K562 (cell line): ENCODE results near the gene TNF. TPM values are rescaled to one million over a fixed set of nuclear protein-coding genes. Genes with fewer than 3 reads are reported as not detected.

Experiments
- BACH1 ChIP-seq: fragments of 200-800 bp; sonication (Bioruptor generic); IDR thresholded peaks from 2 replicates; pipeline ENCODE4 v1.6.1; 2016; ENCODE audit warnings: missing genetic modification characterization, missing compliant biosample characterization
- CBFB ChIP-seq: sonication (generic); formaldehyde crosslinking; IDR thresholded peaks from 2 replicates; pipeline ENCODE4 v1.4.0; 2020; ENCODE audit warnings: mild to moderate bottlenecking, missing genetic modification reagents
- CEBPB ChIP-seq: fragments of 450-650 bp; IDR thresholded peaks from 2 replicates; pipeline ENCODE4 v1.6.1; 2016; ENCODE audit warnings: missing genetic modification characterization, missing compliant biosample characterization
- CHD1 ChIP-seq: fragments of 200-600 bp; sonication (generic); IDR thresholded peaks from one replicate; pipeline ENCODE4 v1.6.1; 2012; ENCODE audit warnings: mild to moderate bottlenecking, moderate library complexity, low read length, inconsistent platforms
- E2F6 ChIP-seq, 2 experiments: IDR thresholded peaks; 2 replicates each; pipeline ENCODE4 v1.6.1; 2011; ENCODE audit warnings: borderline replicate concordance in 1 of 2, control low read depth in 1 of 2, low read depth in 1 of 2, low read length in 1 of 2, mild to moderate bottlenecking in 1 of 2, mixed read lengths in 1 of 2, moderate library complexity in 1 of 2; ENCODE audit not compliant: insufficient read depth in 1 of 2, insufficient read length in 1 of 2, poor library complexity in 1 of 2, severe bottlenecking in 1 of 2; ENCODE audit errors: extremely low read depth in 1 of 2
- GABPA ChIP-seq: fragments of 200-800 bp; sonication (Bioruptor generic); conservative IDR thresholded peaks from 2 replicates; pipeline ENCODE4 v1.6.1; 2016; ENCODE audit warnings: low read depth, missing genetic modification characterization, missing compliant biosample characterization
- GATAD2A ChIP-seq: fragments of 450-650 bp; IDR thresholded peaks from 2 replicates; pipeline ENCODE4 v1.6.1; 2017
- RREB1 ChIP-seq: fragments of 250-450 bp; sonication (Bioruptor Pico); IDR thresholded peaks from 2 replicates; pipeline ENCODE4 v1.4.0; 2020
- SMAD4 ChIP-seq: fragments of 250-450 bp; sonication (Bioruptor Pico); conservative IDR thresholded peaks from 2 replicates; pipeline ENCODE4 v1.8.0; 2021; ENCODE audit warnings: inconsistent platforms, mild to moderate bottlenecking, moderate library complexity
- SUPT5H ChIP-seq: fragments of 450-650 bp; IDR thresholded peaks from 2 replicates; pipeline ENCODE4 v1.6.1; 2016
- THAP12 ChIP-seq: fragments of 250-450 bp; sonication (Bioruptor Pico); IDR thresholded peaks from 2 replicates; pipeline ENCODE4 v1.9.0; 2021; ENCODE audit warnings: mild to moderate bottlenecking, inconsistent platforms
- ZBTB17 ChIP-seq: fragments of 450-650 bp; formaldehyde crosslinking; IDR thresholded peaks from 2 replicates; pipeline ENCODE4 v1.4.0; 2020; ENCODE audit warnings: mild to moderate bottlenecking
- ZNF830 ChIP-seq: fragments of 250-450 bp; sonication (Bioruptor Pico); IDR thresholded peaks from 2 replicates; pipeline ENCODE4 v1.5.0; 2021; ENCODE audit warnings: mild to moderate bottlenecking
- polyA plus RNA-seq, 8 experiments: library from polyadenylated mRNA; depleted of rRNA in 4 of 8; stranded (reverse) in 5 of 8; unstranded in 3 of 8; fragments of >200 nt; fragmentation: Nextera tagmentation in 2 of 8; fragmentation: Illumina TruSeq in 1 of 8; extraction: Ambion mirVana in 2 of 8; extraction: Trizol in 1 of 8; gene quantifications; 2 replicates each; pipeline versions ENCODE4 v1.2.1 to v1.2.3, GENCODE V29; 2011 to 2014; ENCODE audit warnings: inconsistent platforms in 1 of 8, missing spikeins in 1 of 8
- total RNA-seq, 7 experiments: library from RNA; depleted of rRNA in 6 of 7; stranded (reverse); fragments of >200 nt in 6 of 7; fragmentation: Illumina TruSeq in 2 of 7; extraction: Trizol in 2 of 7; gene quantifications; 2 replicates each; pipeline versions ENCODE4 v1.2.1 to v1.2.3, GENCODE V29; 2011 to 2021; ENCODE audit warnings: low replicate concordance in 1 of 7
- TF ChIP-seq, protein P1 (sequence below), 2 experiments: IDR thresholded peaks; 2 replicates each; pipeline ENCODE4 v1.6.1; 2012; ENCODE audit warnings: improper control_type of control experiment in 2 of 2, low read depth in 2 of 2, low read length in 2 of 2, borderline replicate concordance in 1 of 2

TNF gene
- total and polyA plus RNA-seq, 9 of the 15 experiments (the other 6 are each of a cell fraction or from before 2014, with no cell fraction given): 0.08 to 0.40 TPM; not detected in 7

DNA sequence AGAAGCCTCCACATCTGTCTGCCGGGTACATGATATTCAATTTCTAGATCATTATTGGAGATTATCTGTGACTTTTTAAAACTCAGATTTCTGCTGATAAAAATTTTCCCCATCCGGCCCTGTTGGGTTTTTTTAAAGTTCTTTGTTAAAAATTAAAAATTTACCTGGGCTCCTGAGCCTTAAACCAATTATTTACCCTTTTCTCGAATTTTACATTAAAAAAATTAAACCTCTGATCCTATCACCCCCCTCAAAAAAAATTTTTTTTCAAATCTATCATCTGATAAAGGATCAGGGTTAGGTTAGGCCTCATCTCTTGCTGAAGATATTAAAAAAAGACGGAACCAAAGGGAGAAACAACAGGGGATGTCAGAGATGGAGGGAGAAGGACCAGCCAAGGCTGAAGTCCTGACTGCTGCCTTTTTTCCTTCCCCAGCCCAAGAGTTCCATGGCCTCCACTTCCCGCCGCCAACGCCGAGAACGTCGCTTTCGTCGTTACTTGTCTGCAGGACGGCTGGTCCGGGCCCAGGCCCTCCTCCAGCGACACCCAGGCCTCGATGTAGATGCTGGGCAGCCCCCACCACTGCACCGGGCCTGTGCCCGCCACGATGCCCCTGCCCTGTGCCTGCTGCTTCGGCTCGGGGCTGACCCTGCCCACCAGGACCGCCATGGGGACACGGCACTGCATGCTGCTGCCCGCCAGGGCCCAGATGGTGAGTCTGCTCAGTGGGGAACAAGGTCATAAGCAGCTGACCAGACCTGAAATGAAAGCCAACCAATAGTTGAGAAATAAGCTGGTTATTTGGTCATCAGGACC lies 27.4 kb upstream of the TNF start (continued):
- TF ChIP-seq E2F6 (IDR thresholded peaks at IDR 0.05; ENCODE audit: borderline replicate concordance in 1 of 2, extremely low read depth in 1 of 2, insufficient read depth in 1 of 2, insufficient read length in 1 of 2, low read depth in 1 of 2, low read length in 1 of 2, poor library complexity in 1 of 2, severe bottlenecking in 1 of 2): peak; percentile 32 to 48
- peak; percentile 57; the same call in 1 of the 2 replicates for TF ChIP-seq SMAD4 (CRISPR knock-in tag)
- 0 out of 2 replicates have a peak, but pooled peaks have one; percentile 36 for TF ChIP-seq ZNF830 (CRISPR knock-in tag)
- peak; percentile 66; the same call in 1 of the 2 replicates for TF ChIP-seq THAP12 (CRISPR knock-in tag)
- TF ChIP-seq GATAD2A: 0 out of 2 replicates have a peak, but pooled peaks have one; percentile 66
- TF ChIP-seq GABPA (tag): peak; percentile 85; the same call in 1 of the 2 replicates
- peak; percentile 52 for TF ChIP-seq CHD1
- peak; percentile 89 for TF ChIP-seq CBFB
- TF ChIP-seq, protein P1, sequence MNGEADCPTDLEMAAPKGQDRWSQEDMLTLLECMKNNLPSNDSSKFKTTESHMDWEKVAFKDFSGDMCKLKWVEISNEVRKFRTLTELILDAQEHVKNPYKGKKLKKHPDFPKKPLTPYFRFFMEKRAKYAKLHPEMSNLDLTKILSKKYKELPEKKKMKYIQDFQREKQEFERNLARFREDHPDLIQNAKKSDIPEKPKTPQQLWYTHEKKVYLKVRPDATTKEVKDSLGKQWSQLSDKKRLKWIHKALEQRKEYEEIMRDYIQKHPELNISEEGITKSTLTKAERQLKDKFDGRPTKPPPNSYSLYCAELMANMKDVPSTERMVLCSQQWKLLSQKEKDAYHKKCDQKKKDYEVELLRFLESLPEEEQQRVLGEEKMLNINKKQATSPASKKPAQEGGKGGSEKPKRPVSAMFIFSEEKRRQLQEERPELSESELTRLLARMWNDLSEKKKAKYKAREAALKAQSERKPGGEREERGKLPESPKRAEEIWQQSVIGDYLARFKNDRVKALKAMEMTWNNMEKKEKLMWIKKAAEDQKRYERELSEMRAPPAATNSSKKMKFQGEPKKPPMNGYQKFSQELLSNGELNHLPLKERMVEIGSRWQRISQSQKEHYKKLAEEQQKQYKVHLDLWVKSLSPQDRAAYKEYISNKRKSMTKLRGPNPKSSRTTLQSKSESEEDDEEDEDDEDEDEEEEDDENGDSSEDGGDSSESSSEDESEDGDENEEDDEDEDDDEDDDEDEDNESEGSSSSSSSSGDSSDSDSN (IDR thresholded peaks at IDR 0.05; ENCODE audit: borderline replicate concordance in 1 of 2, low read depth in 2 of 2, low read length in 2 of 2): peak in 1 of 2 experiments; percentile 26; a peak in 1 of 4 replicates
- peak; percentile 70 for TF ChIP-seq BACH1 (tag)
- TF ChIP-seq CEBPB (tag): 0 out of 2 replicates have a peak, but pooled peaks have one; percentile 28
- peak; percentile 66; the same call in 1 of the 2 replicates for TF ChIP-seq ZBTB17
- 0 out of 2 replicates have a peak, but pooled peaks have one; percentile 65 for TF ChIP-seq RREB1
- TF ChIP-seq SUPT5H: peak; percentile 12
